ENCODE measurements around the gene NCK2.

GRCh38 chr2:105820151-105820550 is 75.4 kb downstream of the NCK2 start:
- TF ChIP-seq TARDBP (IDR thresholded peaks at IDR 0.05) (no peak), FOXM1 (IDR thresholded peaks at IDR 0.05; ENCODE audit: borderline replicate concordance) (no peak), HDGF (IDR thresholded peaks at IDR 0.05; ENCODE audit: borderline replicate concordance) (no peak), SP1 (IDR thresholded peaks at IDR 0.05) (no peak), BHLHE40 (IDR thresholded peaks at IDR 0.05; ENCODE audit: borderline replicate concordance) (no peak), CTBP1 (IDR thresholded peaks at IDR 0.05; ENCODE audit: borderline replicate concordance) (no peak), FOXK2 (IDR thresholded peaks at IDR 0.05) (no peak), SUZ12 (IDR thresholded peaks at IDR 0.05) (no peak), LEF1 (IDR thresholded peaks at IDR 0.05; ENCODE audit: borderline replicate concordance) (no peak), NFRKB (IDR thresholded peaks at IDR 0.05) (no peak), ELF4 (IDR thresholded peaks at IDR 0.05) (no peak), ARNT (IDR thresholded peaks at IDR 0.05) (no peak), ZNF384 (IDR thresholded peaks at IDR 0.05) (no peak)

Data from HEK293T (cell line).